ENCODE data around the gene CAMK1D. TPM values are rescaled to one million over a fixed set of nuclear protein-coding genes. Genes with fewer than 3 reads are reported as not detected.
A peak's percentile ranks its signal among the peaks of the same experiment; 100 is the strongest.

Gene CAMK1D
- total RNA-seq, 1 donor from 2014 or later = 7.6 TPM

GRCh38 chr10:12814166-12814565, 464.8 kb downstream of the CAMK1D start:
- H3K27me3 Mint-ChIP-seq (ENCODE audit: low read depth) = no peaks in the 10 kb centered on the region
- H3K36me3 Mint-ChIP-seq = peaks cover 4% of the 10 kb centered on the region
- no peak for DNase-seq (ENCODE audit: low spot score in 2 of 2, unreplicated experiment in 2 of 2)
- no peak overlapping the region for H3K4me3 Mint-ChIP-seq
- H3K9me3 Mint-ChIP-seq = peaks cover 13% of the 10 kb centered on the region
- no peak overlapping the region for H3K27ac Mint-ChIP-seq
- no peaks in the 10 kb centered on the region for H3K4me1 Mint-ChIP-seq
- no peak for TF ChIP-seq CTCF (IDR thresholded peaks at IDR 0.05; ENCODE audit: unreplicated experiment)

GRCh38 chr10:12819071-12819470, 469.7 kb downstream of the CAMK1D start:
- Mint-ChIP-seq H3K27me3 (ENCODE audit: low read depth) (no peaks in the 10 kb centered on the region), H3K36me3 (no peaks in the 10 kb centered on the region), H3K27ac (no peak overlapping the region), H3K4me1 (peaks cover 21% of the 10 kb centered on the region), H3K9me3 (peaks cover 6% of the 10 kb centered on the region), H3K4me3 (no peak overlapping the region)
- no peak for DNase-seq (ENCODE audit: low spot score in 2 of 2, unreplicated experiment in 2 of 2)
- TF ChIP-seq CTCF (IDR thresholded peaks at IDR 0.05; ENCODE audit: unreplicated experiment) = no peak

GRCh38 chr10:12819656-12820055, 470.3 kb downstream of the CAMK1D start:
- DNase-seq (ENCODE audit: low spot score in 2 of 2, unreplicated experiment in 2 of 2) = no peak
- H3K27ac Mint-ChIP-seq = no peak overlapping the region
- H3K4me3 Mint-ChIP-seq = no peak overlapping the region
- H3K4me1 Mint-ChIP-seq = peaks cover 23% of the 10 kb centered on the region
- H3K36me3 Mint-ChIP-seq = no peaks in the 10 kb centered on the region
- TF ChIP-seq CTCF (IDR thresholded peaks at IDR 0.05; ENCODE audit: unreplicated experiment) = no peak
- no peaks in the 10 kb centered on the region for H3K27me3 Mint-ChIP-seq (ENCODE audit: low read depth)
- peaks cover 4% of the 10 kb centered on the region for H3K9me3 Mint-ChIP-seq

- TF ChIP-seq CTCF (IDR thresholded peaks at IDR 0.05; ENCODE audit: unreplicated experiment) = no peak
- H3K27me3 Mint-ChIP-seq (ENCODE audit: low read depth) = no peaks in the 10 kb centered on the region
- H3K9me3 Mint-ChIP-seq = no peaks in the 10 kb centered on the region
- no peaks in the 10 kb centered on the region for H3K36me3 Mint-ChIP-seq
- DNase-seq (ENCODE audit: low spot score in 2 of 2, unreplicated experiment in 2 of 2) = no peak
- peaks cover 38% of the 10 kb centered on the region for H3K4me1 Mint-ChIP-seq
- peak overlapping the region; percentile 77 for H3K27ac Mint-ChIP-seq
- H3K4me3 Mint-ChIP-seq = no peak overlapping the region
These were observed 473.0 kb downstream of the CAMK1D start for GRCh38 chr10:12822126-12822892.

GRCh38 chr10:12822893-12823170, 473.5 kb downstream of the CAMK1D start:
- DNase-seq (ENCODE audit: low spot score in 2 of 2, unreplicated experiment in 2 of 2) = no peak
- no peak for TF ChIP-seq CTCF (IDR thresholded peaks at IDR 0.05; ENCODE audit: unreplicated experiment)
- Mint-ChIP-seq H3K36me3 (no peaks in the 10 kb centered on the region), H3K4me3 (no peak overlapping the region), H3K27me3 (ENCODE audit: low read depth) (no peaks in the 10 kb centered on the region), H3K27ac (peak overlapping the region; percentile 77), H3K4me1 (peaks cover 40% of the 10 kb centered on the region), H3K9me3 (no peaks in the 10 kb centered on the region)

All from mesothelial cell of epicardium (in vitro differentiated cells).